ENCODE results near the gene ICA1. TPM values are rescaled to one million over a fixed set of nuclear protein-coding genes. Genes with fewer than 3 reads are reported as not detected.

The ICA1 gene
- total and polyA plus RNA-seq, 2 of the 13 experiments (the other 11 are each of a cell fraction or from before 2014, with no cell fraction given), result 0.29 TPM; not detected in 1

DNA sequence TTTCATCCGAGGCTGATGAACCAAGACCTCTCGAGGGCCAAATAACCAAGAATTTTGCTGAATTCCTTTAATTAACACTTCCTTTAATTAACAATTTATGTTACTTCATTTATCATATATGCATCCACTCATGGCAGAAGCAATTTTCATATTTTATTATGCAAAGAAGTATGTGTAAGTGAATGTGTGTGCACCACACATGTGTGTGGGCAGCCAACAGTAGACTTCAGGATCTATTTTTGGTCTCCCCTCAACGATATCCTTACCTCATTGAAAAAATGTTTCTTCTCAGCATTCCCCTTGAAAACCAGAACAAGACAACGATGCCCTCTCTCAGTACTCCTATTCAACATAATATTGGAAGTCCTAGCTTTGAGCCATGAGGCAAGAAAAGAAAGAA lies 96.8 kb downstream of the ICA1 start (continued):
- TF ChIP-seq, protein P1, sequence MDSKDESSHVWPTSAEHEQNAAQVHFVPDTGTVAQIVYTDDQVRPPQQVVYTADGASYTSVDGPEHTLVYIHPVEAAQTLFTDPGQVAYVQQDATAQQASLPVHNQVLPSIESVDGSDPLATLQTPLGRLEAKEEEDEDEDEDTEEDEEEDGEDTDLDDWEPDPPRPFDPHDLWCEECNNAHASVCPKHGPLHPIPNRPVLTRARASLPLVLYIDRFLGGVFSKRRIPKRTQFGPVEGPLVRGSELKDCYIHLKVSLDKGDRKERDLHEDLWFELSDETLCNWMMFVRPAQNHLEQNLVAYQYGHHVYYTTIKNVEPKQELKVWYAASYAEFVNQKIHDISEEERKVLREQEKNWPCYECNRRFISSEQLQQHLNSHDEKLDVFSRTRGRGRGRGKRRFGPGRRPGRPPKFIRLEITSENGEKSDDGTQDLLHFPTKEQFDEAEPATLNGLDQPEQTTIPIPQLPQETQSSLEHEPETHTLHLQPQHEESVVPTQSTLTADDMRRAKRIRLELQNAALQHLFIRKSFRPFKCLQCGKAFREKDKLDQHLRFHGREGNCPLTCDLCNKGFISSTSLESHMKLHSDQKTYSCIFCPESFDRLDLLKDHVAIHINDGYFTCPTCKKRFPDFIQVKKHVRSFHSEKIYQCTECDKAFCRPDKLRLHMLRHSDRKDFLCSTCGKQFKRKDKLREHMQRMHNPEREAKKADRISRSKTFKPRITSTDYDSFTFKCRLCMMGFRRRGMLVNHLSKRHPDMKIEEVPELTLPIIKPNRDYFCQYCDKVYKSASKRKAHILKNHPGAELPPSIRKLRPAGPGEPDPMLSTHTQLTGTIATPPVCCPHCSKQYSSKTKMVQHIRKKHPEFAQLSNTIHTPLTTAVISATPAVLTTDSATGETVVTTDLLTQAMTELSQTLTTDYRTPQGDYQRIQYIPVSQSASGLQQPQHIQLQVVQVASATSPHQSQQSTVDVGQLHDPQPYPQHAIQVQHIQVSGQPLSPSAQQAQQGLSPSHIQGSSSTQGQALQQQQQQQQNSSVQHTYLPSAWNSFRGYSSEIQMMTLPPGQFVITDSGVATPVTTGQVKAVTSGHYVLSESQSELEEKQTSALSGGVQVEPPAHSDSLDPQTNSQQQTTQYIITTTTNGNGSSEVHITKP (CRISPR knock-in tag; IDR thresholded peaks at IDR 0.05; ENCODE audit: low read depth), result no peak
- no peak for TF ChIP-seq ZNF143 (CRISPR knock-in tag; IDR thresholded peaks at IDR 0.05)
- no peak for TF ChIP-seq RFXANK (CRISPR knock-in tag; IDR thresholded peaks at IDR 0.05)
- TF ChIP-seq, protein P2, sequence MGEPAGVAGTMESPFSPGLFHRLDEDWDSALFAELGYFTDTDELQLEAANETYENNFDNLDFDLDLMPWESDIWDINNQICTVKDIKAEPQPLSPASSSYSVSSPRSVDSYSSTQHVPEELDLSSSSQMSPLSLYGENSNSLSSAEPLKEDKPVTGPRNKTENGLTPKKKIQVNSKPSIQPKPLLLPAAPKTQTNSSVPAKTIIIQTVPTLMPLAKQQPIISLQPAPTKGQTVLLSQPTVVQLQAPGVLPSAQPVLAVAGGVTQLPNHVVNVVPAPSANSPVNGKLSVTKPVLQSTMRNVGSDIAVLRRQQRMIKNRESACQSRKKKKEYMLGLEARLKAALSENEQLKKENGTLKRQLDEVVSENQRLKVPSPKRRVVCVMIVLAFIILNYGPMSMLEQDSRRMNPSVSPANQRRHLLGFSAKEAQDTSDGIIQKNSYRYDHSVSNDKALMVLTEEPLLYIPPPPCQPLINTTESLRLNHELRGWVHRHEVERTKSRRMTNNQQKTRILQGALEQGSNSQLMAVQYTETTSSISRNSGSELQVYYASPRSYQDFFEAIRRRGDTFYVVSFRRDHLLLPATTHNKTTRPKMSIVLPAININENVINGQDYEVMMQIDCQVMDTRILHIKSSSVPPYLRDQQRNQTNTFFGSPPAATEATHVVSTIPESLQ (CRISPR knock-in tag; conservative IDR thresholded peaks at IDR 0.05), result no peak
- no peak for TF ChIP-seq ZNF883 (CRISPR knock-in tag; IDR thresholded peaks at IDR 0.05; ENCODE audit: not compliant biosample characterization)
- TF ChIP-seq, protein P3, sequence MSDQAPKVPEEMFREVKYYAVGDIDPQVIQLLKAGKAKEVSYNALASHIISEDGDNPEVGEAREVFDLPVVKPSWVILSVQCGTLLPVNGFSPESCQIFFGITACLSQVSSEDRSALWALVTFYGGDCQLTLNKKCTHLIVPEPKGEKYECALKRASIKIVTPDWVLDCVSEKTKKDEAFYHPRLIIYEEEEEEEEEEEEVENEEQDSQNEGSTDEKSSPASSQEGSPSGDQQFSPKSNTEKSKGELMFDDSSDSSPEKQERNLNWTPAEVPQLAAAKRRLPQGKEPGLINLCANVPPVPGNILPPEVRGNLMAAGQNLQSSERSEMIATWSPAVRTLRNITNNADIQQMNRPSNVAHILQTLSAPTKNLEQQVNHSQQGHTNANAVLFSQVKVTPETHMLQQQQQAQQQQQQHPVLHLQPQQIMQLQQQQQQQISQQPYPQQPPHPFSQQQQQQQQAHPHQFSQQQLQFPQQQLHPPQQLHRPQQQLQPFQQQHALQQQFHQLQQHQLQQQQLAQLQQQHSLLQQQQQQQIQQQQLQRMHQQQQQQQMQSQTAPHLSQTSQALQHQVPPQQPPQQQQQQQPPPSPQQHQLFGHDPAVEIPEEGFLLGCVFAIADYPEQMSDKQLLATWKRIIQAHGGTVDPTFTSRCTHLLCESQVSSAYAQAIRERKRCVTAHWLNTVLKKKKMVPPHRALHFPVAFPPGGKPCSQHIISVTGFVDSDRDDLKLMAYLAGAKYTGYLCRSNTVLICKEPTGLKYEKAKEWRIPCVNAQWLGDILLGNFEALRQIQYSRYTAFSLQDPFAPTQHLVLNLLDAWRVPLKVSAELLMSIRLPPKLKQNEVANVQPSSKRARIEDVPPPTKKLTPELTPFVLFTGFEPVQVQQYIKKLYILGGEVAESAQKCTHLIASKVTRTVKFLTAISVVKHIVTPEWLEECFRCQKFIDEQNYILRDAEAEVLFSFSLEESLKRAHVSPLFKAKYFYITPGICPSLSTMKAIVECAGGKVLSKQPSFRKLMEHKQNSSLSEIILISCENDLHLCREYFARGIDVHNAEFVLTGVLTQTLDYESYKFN (CRISPR knock-in tag; conservative IDR thresholded peaks at IDR 0.05), result no peak
- TF ChIP-seq KDM4B (CRISPR knock-in tag; IDR thresholded peaks at IDR 0.05), result no peak
- TF ChIP-seq, protein P4, sequence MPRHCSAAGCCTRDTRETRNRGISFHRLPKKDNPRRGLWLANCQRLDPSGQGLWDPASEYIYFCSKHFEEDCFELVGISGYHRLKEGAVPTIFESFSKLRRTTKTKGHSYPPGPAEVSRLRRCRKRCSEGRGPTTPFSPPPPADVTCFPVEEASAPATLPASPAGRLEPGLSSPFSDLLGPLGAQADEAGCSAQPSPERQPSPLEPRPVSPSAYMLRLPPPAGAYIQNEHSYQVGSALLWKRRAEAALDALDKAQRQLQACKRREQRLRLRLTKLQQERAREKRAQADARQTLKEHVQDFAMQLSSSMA (CRISPR knock-in tag; IDR thresholded peaks at IDR 0.05), result no peak
- TF ChIP-seq, protein P5, sequence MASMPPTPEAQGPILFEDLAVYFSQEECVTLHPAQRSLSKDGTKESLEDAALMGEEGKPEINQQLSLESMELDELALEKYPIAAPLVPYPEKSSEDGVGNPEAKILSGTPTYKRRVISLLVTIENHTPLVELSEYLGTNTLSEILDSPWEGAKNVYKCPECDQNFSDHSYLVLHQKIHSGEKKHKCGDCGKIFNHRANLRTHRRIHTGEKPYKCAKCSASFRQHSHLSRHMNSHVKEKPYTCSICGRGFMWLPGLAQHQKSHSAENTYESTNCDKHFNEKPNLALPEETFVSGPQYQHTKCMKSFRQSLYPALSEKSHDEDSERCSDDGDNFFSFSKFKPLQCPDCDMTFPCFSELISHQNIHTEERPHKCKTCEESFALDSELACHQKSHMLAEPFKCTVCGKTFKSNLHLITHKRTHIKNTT (CRISPR knock-in tag; IDR thresholded peaks at IDR 0.05), result no peak
- no peak for TF ChIP-seq SRF (IDR thresholded peaks at IDR 0.05; ENCODE audit: low read depth, low read length)
